GM12878 (cell line): ENCODE data around the gene AGBL4. TPM values are rescaled to one million over a fixed set of nuclear protein-coding genes. Genes with fewer than 3 reads are reported as not detected.

Source experiments
- ATAC-seq: fragments of 200-7000 bp; cut with Tn5 transposase; 3 replicates; pipeline ENCODE4 v1.9.1; 2020; ENCODE audit warnings: mild to moderate bottlenecking, moderate library complexity
- BruUV-seq: library from RNA; stranded (reverse); fragments of 400-500 nt; replicated peaks from 2 replicates; lab custom pipeline; 2021; lab: Mats Ljungman, UMichigan
- CTCF ChIA-PET: fragments of 300-600 bp; sonication (Branson Sonifier 250); formaldehyde crosslinking; extraction: SDS; loops from one replicate; lab custom pipeline; 2021; ENCODE audit warnings: inconsistent platforms; lab: Yijun Ruan, JAX
- POLR2A ChIA-PET: fragments of 350-600 bp; formaldehyde crosslinking; extraction: SDS; loops from one replicate; lab custom pipeline; 2021; ENCODE audit warnings: inconsistent platforms; lab: Charles Lee
- RAD21 ChIA-PET: fragments of 300-600 bp; sonication (Branson Sonifier 250); formaldehyde crosslinking; loops from one replicate; lab custom pipeline; 2023; ENCODE audit warnings: antibody characterized with exemption; ENCODE audit not compliant: unreplicated experiment; lab: Charles Lee
- SMC1A ChIA-PET: fragments of 300-600 bp; sonication (Branson Sonifier 250); formaldehyde crosslinking; loops from one replicate; lab custom pipeline; 2023; ENCODE audit not compliant: unreplicated experiment, uncharacterized antibody; lab: Charles Lee
- DNase-seq: peaks from one replicate; pipeline ENCODE4 v3.0.0-alpha.2; 2011; ENCODE audit warnings: low read depth, low spot score
- FAIRE-seq: peaks from 3 replicates; lab custom pipeline; 2011; peaks lifted over from hg19 to GRCh38; lab: Jason Lieb, UNC
- H2AFZ ChIP-seq: 2 replicates; pipeline ENCODE4 v1.6.0; 2011; ENCODE audit warnings: low read depth, low read length, control low read depth; ENCODE audit not compliant: control insufficient read depth
- H3K27ac ChIP-seq: 2 replicates; pipeline ENCODE4 v1.5.1; 2011; ENCODE audit warnings: control low read depth; ENCODE audit not compliant: control insufficient read depth, insufficient read depth
- H3K27me3 ChIP-seq, 2 experiments: replicated peaks in 1 of 2; 2 replicates each; pipeline versions ENCODE4 v1.6.0 to v1.6.1; 2011; ENCODE audit warnings: low read length in 1 of 2; ENCODE audit not compliant: control insufficient read depth in 2 of 2, insufficient read depth in 2 of 2
- H3K36me3 ChIP-seq, 2 experiments: 2 replicates each; pipeline ENCODE4 v1.5.1; 2011; ENCODE audit warnings: low read length in 1 of 2; ENCODE audit not compliant: control insufficient read depth in 2 of 2, insufficient read depth in 2 of 2
- H3K4me1 ChIP-seq: 2 replicates; pipeline ENCODE4 v1.6.1; 2011; ENCODE audit warnings: mild to moderate bottlenecking, low read length, moderate library complexity, mixed read lengths; ENCODE audit not compliant: control insufficient read depth, insufficient read depth
- H3K4me2 ChIP-seq: 2 replicates; pipeline ENCODE4 v1.6.0; 2011; ENCODE audit warnings: control low read depth; ENCODE audit not compliant: control insufficient read depth, insufficient read depth
- H3K4me3 ChIP-seq: fragments of 200-600 bp; sonication (generic); 2 replicates; pipeline ENCODE4 v1.5.1; 2016
- H3K79me2 ChIP-seq: 2 replicates; pipeline ENCODE4 v1.6.0; 2011; ENCODE audit warnings: low read length; ENCODE audit not compliant: control insufficient read depth, insufficient read depth
- H3K9ac ChIP-seq: 2 replicates; pipeline ENCODE4 v1.8.0; 2011; ENCODE audit warnings: low read length, control low read depth, mixed read lengths; ENCODE audit not compliant: control insufficient read depth, insufficient read depth
- H3K9me3 ChIP-seq: replicated peaks from 3 replicates; pipeline ENCODE4 v1.5.1; 2011; ENCODE audit warnings: mild to moderate bottlenecking, low read length; ENCODE audit not compliant: control insufficient read depth, insufficient read depth
- H4K20me1 ChIP-seq: 2 replicates; pipeline ENCODE4 v1.6.0; 2011; ENCODE audit not compliant: control insufficient read depth, insufficient read depth
- EED ChIP-seq: sonication (generic); IDR thresholded peaks from 2 replicates; pipeline ENCODE4 v1.6.1; 2016; ENCODE audit warnings: antibody characterized with exemption, low read depth
- FOS ChIP-seq: IDR thresholded peaks from 3 replicates; pipeline ENCODE4 v1.6.1; 2011; ENCODE audit warnings: borderline replicate concordance; ENCODE audit not compliant: insufficient read length; ENCODE audit errors: extremely low read depth
- FOXK2 ChIP-seq: fragments of 450-650 bp; IDR thresholded peaks from 2 replicates; pipeline ENCODE4 v1.6.1; 2017; ENCODE audit warnings: mild to moderate bottlenecking, moderate library complexity
- HDAC2 ChIP-seq: fragments of 200-600 bp; sonication (generic); IDR thresholded peaks from 2 replicates; pipeline ENCODE4 v1.6.1; 2017
- LARP7 ChIP-seq: fragments of 450-650 bp; IDR thresholded peaks from 2 replicates; pipeline ENCODE4 v1.6.1; 2017; ENCODE audit warnings: mild to moderate bottlenecking
- REST ChIP-seq: IDR thresholded peaks from 2 replicates; pipeline ENCODE4 v1.6.1; 2012; ENCODE audit warnings: mild to moderate bottlenecking, low read depth, low read length
- TAF1 ChIP-seq: IDR thresholded peaks from 2 replicates; pipeline ENCODE4 v1.6.1; 2011; ENCODE audit warnings: mild to moderate bottlenecking, low read depth, low read length, borderline replicate concordance
- ZBTB40 ChIP-seq: fragments of 450-650 bp; IDR thresholded peaks from 2 replicates; pipeline ENCODE4 v1.6.1; 2016; ENCODE audit warnings: mild to moderate bottlenecking, moderate library complexity, borderline replicate concordance
- WGBS: methylation state at CpG from one replicate; pipeline ENCODE4 v1.1.6; 2016; ENCODE audit warnings: low lambda C conversion rate; ENCODE audit not compliant: insufficient replicate concordance, insufficient coverage; ENCODE audit errors: missing lambda C conversion rate; 5-methylcytosine and 5-hydroxymethylcytosine counted together
- in situ Hi-C: fragments of 300-500 bp; cut with MboI; formaldehyde crosslinking; loops from 9 replicates; pipeline ENCODE4 v1.14.3; 2018; ENCODE audit warnings: mixed read lengths
- intact Hi-C: fragments of 100-400 bp; cut with micrococcal nuclease; formaldehyde crosslinking; loops from one replicate; pipeline ENCODE4 v1.14.2; 2022; ENCODE audit not compliant: unreplicated experiment
- polyA plus RNA-seq, 11 experiments: library from polyadenylated mRNA; depleted of rRNA in 4 of 11; unstranded in 6 of 11; stranded (reverse) in 5 of 11; fragments of >200 nt; fragmentation: Nextera tagmentation in 4 of 11; fragmentation: Illumina TruSeq in 1 of 11; extraction: Ambion mirVana in 4 of 11; extraction: Trizol in 1 of 11; gene quantifications; 1 replicate in 1 of 11; 2 replicates in 10 of 11; pipeline versions ENCODE4 v1.2.1 to v1.2.3, GENCODE V29; 2011 to 2016; ENCODE audit warnings: inconsistent platforms in 2 of 11, missing spikeins in 2 of 11, low read depth in 1 of 11
- total RNA-seq, 4 experiments: library from RNA; depleted of rRNA in 3 of 4; stranded (reverse); fragments of >200 nt in 3 of 4; fragmentation: Illumina TruSeq in 1 of 4; extraction: Trizol in 1 of 4; gene quantifications; 2 replicates each; pipeline versions ENCODE4 v1.2.1 to v1.2.3, GENCODE V29; 2013 to 2021

The AGBL4 gene
- total and polyA plus RNA-seq, 10 of the 15 experiments (the other 5 are each of a cell fraction or from before 2014, with no cell fraction given): 0.31 TPM; not detected in 9

DNA sequence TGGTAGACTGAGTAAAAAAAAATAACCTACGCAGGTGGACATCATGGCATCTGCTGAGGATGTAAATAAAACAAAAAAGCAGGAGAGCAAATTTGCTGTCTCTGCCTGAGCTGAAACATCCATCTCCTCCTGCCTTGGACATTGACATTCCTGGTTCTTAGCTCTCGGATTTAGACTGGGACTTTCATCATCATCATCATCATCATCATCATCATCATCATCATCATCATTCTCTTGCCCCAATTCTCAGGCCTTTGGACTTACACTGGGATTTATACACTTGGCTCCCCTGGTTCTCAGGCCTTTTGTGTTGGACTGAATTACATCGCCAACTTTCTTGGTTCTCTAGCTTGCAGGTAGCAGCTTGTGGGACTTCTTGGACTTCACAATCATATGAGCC, 938.7 kb downstream of the AGBL4 start:
- no peaks in the 10 kb centered on the region for H4K20me1 ChIP-seq
- H3K27me3 ChIP-seq: no peaks in the 10 kb centered on the region
- no peaks in the 10 kb centered on the region for H3K4me1 ChIP-seq
- ChIA-PET SMC1A (no interaction called here), RAD21 (no interaction called here), POLR2A (no interaction called here), CTCF (no interaction called here)
- no peak for DNase-seq
- TF ChIP-seq EED: no peak
- TF ChIP-seq HDAC2: no peak
- no peak for TF ChIP-seq REST
- no peak for TF ChIP-seq ZBTB40
- no peak for TF ChIP-seq FOS
- TF ChIP-seq TAF1: no peak
- TF ChIP-seq FOXK2: no peak
- no peak for TF ChIP-seq LARP7
- H3K27ac ChIP-seq: no peak overlapping the region
- H3K9ac ChIP-seq: no peak overlapping the region
- intact Hi-C loops: no loop called here
- ATAC-seq: no peak
- H3K79me2 ChIP-seq: no peaks in the 10 kb centered on the region
- 13% methylated on average over 3 of the region's 3 CpGs for WGBS
- in situ Hi-C loops: no loop called here
- no peak overlapping the region for H3K4me3 ChIP-seq
- H3K36me3 ChIP-seq: no peaks in the 10 kb centered on the region
- no TSS peak for BruUV-seq
- H3K9me3 ChIP-seq: no peaks in the 10 kb centered on the region
- H2AFZ ChIP-seq: no peak overlapping the region
- FAIRE-seq: no peak
- H3K4me2 ChIP-seq: no peak overlapping the region
